ENCODE measurements around the gene SLC26A5. TPM values are rescaled to one million over a fixed set of nuclear protein-coding genes. Genes with fewer than 3 reads are reported as not detected.
"Not testable (repeated sequence)": the region's sequence is repeated elsewhere in the genome, so short reads cannot be mapped to it uniquely, and the experiment has no call there.

SLC26A5 gene
- total RNA-seq, 4 donors from 2014 or later = 0.51 to 2.5 (median 1.0) TPM

GRCh38 chr7:103418241-103418640 lies 27.8 kb downstream of the SLC26A5 start:
- no peak for DNase-seq (ENCODE audit: low spot score in 2 of 2)
- TF ChIP-seq CTCF (IDR thresholded peaks at IDR 0.05) (no peak), POLR2A (IDR thresholded peaks at IDR 0.05) (no peak)
- intact Hi-C loops (cut with DNase I; ENCODE audit: low total_unique reads) = no loop called here
- H3K4me3 ChIP-seq (ENCODE audit: low read depth, poor library complexity, severe bottlenecking) = no peak overlapping the region
- 78 to 85% methylated on average over 3 of the region's 3 CpGs for WGBS, 2 donors

- DNase-seq (ENCODE audit: low spot score in 2 of 2) = no peak
- H3K4me3 ChIP-seq (ENCODE audit: low read depth, poor library complexity, severe bottlenecking) = no peak overlapping the region
- intact Hi-C loops (cut with DNase I; ENCODE audit: low total_unique reads) = no loop called here
- no peak for TF ChIP-seq POLR2A (IDR thresholded peaks at IDR 0.05)
- TF ChIP-seq CTCF (IDR thresholded peaks at IDR 0.05) = no peak
- WGBS, 2 donors = 85 to 89% methylated on average over 5 of the region's 5 CpGs
Observed at GRCh38 chr7:103413407-103413806, 32.6 kb downstream of the SLC26A5 start.

GRCh38 chr7:103412151-103412550 lies 33.9 kb downstream of the SLC26A5 start:
- 68 to 73% methylated on average over 1 of the region's 1 CpG for WGBS, 2 donors
- intact Hi-C loops (cut with DNase I; ENCODE audit: low total_unique reads) = no loop called here
- no peak for DNase-seq (ENCODE audit: low spot score in 2 of 2)
- no peak overlapping the region for H3K4me3 ChIP-seq (ENCODE audit: low read depth, poor library complexity, severe bottlenecking)
- no peak for TF ChIP-seq POLR2A (IDR thresholded peaks at IDR 0.05)
- TF ChIP-seq CTCF (IDR thresholded peaks at IDR 0.05) = no peak

GRCh38 chr7:103405789-103406613 lies 40.0 kb downstream of the SLC26A5 start:
- DNase-seq (ENCODE audit: low spot score in 2 of 2); intact Hi-C loops (cut with DNase I; ENCODE audit: low total_unique reads); H3K4me3 ChIP-seq (ENCODE audit: low read depth, poor library complexity, severe bottlenecking): not testable (repeated sequence)
- WGBS, 2 donors = 66 to 74% methylated on average over 7 of the region's 7 CpGs

GRCh38 chr7:103399687-103400086 lies 46.3 kb downstream of the SLC26A5 start:
- intact Hi-C loops (cut with DNase I; ENCODE audit: low total_unique reads); H3K4me3 ChIP-seq (ENCODE audit: low read depth, poor library complexity, severe bottlenecking); DNase-seq (ENCODE audit: low spot score in 2 of 2): not testable (repeated sequence)

- 36 to 44% methylated on average over 2 of the region's 2 CpGs for whole genome bisulfite sequencing, 2 donors
- DNase-seq (ENCODE audit: low spot score in 2 of 2) = no peak
- intact Hi-C loops (cut with DNase I; ENCODE audit: low total_unique reads) = no loop called here
- H3K4me3 ChIP-seq (ENCODE audit: low read depth, poor library complexity, severe bottlenecking) = no peak overlapping the region
- TF ChIP-seq POLR2A (IDR thresholded peaks at IDR 0.05) (no peak), CTCF (IDR thresholded peaks at IDR 0.05) (no peak)
Observed at GRCh38 chr7:103398483-103399127, 47.4 kb downstream of the SLC26A5 start.
